ENCODE data around the gene TMPRSS9. TPM values are rescaled to one million over a fixed set of nuclear protein-coding genes. Genes with fewer than 3 reads are reported as not detected.

The TMPRSS9 gene
- total RNA-seq, 3 donors from 2014 or later, result 0.17 to 0.41 TPM; not detected in 1

- DNase-seq (peak in 1 of 3 donors; percentile 38), ATAC-seq (no peak)
- H3K4me1 ChIP-seq (ENCODE audit: low read depth), result peaks cover 21% of the 10 kb centered on the region
- intact Hi-C loops (cut with DNase I, micrococcal nuclease), result no loop called here
- no peak overlapping the region for H3K4me3 ChIP-seq
- TF ChIP-seq, protein P1, sequence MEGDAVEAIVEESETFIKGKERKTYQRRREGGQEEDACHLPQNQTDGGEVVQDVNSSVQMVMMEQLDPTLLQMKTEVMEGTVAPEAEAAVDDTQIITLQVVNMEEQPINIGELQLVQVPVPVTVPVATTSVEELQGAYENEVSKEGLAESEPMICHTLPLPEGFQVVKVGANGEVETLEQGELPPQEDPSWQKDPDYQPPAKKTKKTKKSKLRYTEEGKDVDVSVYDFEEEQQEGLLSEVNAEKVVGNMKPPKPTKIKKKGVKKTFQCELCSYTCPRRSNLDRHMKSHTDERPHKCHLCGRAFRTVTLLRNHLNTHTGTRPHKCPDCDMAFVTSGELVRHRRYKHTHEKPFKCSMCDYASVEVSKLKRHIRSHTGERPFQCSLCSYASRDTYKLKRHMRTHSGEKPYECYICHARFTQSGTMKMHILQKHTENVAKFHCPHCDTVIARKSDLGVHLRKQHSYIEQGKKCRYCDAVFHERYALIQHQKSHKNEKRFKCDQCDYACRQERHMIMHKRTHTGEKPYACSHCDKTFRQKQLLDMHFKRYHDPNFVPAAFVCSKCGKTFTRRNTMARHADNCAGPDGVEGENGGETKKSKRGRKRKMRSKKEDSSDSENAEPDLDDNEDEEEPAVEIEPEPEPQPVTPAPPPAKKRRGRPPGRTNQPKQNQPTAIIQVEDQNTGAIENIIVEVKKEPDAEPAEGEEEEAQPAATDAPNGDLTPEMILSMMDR (IDR thresholded peaks at IDR 0.05), result no peak
- no peaks in the 10 kb centered on the region for H3K36me3 ChIP-seq (ENCODE audit: low read depth)
- H3K9me3 ChIP-seq, result no peaks in the 10 kb centered on the region
Observed at GRCh38 chr19:2338055-2338615, 21.9 kb upstream of the TMPRSS9 start.

DNA sequence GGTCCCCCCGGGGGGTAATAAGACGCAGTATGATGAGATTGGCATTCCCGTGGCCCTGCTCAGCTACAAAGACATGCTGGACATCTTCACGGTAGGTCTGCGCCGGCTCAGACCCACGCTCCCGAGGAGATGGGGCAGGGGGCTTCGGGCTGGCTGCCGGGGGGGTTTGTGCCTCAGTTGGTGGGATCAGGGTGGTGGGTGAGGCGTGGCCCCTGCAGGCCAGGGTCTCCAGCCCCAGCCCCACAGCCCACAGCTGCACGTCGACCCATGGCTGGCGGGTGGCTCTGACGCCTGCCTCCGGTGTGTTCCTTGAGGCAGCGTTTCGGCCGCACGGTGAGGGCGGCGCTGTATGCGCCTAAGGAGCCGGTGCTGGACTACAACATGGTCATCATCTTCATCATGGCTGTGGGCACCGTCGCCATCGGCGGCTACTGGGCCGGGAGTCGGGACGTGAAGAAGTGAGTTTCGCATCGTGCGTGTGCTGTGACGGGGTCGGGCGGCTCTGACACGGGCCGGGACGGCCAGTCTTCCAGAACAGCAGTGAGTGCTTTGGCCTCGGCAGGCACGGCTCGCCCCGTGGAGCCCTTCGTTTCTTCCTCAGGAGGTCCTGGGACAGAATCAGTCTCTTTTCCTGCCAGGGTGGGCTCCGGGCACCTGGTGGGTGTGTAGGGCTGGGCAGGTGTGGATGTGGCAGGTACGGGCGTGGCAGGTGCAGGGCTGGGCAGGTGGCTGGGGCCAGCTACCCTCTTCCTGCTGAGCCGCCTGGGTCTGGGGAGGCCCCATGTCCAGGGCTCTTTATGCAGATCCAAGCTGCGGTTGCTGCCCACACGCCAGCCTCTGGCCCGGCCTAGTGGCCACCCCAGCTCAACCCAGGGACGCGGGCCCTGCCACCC is 21.1 kb upstream of the TMPRSS9 start:
- peak in 1 of 3 donors; percentile 47 for DNase-seq
- no peaks in the 10 kb centered on the region for H3K36me3 ChIP-seq (ENCODE audit: low read depth)
- TF ChIP-seq, protein P1 (IDR thresholded peaks at IDR 0.05), result no peak
- intact Hi-C loops (cut with DNase I, micrococcal nuclease), result no loop called here
- no peak overlapping the region for H3K4me3 ChIP-seq
- peak; percentile 44 for ATAC-seq
- H3K4me1 ChIP-seq (ENCODE audit: low read depth), result peaks cover 13% of the 10 kb centered on the region
- H3K9me3 ChIP-seq, result no peaks in the 10 kb centered on the region

DNA sequence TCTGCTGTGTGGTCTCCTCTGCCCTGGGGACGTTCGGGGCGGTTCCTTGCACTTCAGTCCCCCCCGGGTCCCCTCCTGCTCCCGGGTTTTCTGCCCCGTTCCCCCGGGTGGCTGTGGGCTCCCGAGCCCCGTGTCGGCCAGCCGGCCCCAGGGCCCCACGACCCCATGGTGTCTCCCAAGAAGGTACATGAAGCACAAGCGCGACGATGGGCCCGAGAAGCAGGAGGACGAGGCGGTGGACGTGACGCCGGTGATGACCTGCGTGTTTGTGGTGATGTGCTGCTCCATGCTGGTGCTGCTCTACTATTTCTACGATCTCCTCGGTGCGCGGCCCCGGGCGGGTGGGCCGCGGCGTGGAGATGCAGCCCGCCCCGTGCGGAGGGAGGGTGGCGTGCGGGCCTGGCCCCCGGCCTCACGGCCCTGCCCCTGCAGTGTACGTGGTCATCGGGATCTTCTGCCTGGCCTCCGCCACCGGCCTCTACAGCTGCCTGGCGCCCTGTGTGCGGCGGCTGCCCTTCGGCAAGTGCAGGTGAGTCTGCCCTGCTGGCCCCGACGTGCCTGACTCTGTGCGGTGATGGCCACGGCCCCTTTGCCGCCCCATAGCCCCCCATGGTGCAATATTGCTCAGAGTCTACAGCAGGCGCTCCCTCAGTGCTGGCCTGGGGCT is 20.3 kb upstream of the TMPRSS9 start:
- Histone ChIP-seq H3K4me3 (no peak overlapping the region), H3K4me1 (ENCODE audit: low read depth) (peaks cover 6% of the 10 kb centered on the region), H3K9me3 (no peaks in the 10 kb centered on the region), H3K36me3 (ENCODE audit: low read depth) (no peaks in the 10 kb centered on the region)
- ATAC-seq, result no peak
- intact Hi-C loops (cut with DNase I, micrococcal nuclease), result no loop called here
- TF ChIP-seq, protein P1 (IDR thresholded peaks at IDR 0.05), result no peak
- peak in 1 of 3 donors; percentile 38 for DNase-seq

GRCh38 chr19:2340496-2341243 is 19.4 kb upstream of the TMPRSS9 start:
- H3K9me3 ChIP-seq, result no peaks in the 10 kb centered on the region
- intact Hi-C loops (cut with DNase I, micrococcal nuclease), result no loop called here
- H3K4me1 ChIP-seq (ENCODE audit: low read depth), result peaks cover 12% of the 10 kb centered on the region
- no peak for ATAC-seq
- H3K36me3 ChIP-seq (ENCODE audit: low read depth), result no peaks in the 10 kb centered on the region
- H3K4me3 ChIP-seq, result no peak overlapping the region
- TF ChIP-seq, protein P1 (IDR thresholded peaks at IDR 0.05), result no peak
- peak in 1 of 3 donors; percentile 45 for DNase-seq

DNA sequence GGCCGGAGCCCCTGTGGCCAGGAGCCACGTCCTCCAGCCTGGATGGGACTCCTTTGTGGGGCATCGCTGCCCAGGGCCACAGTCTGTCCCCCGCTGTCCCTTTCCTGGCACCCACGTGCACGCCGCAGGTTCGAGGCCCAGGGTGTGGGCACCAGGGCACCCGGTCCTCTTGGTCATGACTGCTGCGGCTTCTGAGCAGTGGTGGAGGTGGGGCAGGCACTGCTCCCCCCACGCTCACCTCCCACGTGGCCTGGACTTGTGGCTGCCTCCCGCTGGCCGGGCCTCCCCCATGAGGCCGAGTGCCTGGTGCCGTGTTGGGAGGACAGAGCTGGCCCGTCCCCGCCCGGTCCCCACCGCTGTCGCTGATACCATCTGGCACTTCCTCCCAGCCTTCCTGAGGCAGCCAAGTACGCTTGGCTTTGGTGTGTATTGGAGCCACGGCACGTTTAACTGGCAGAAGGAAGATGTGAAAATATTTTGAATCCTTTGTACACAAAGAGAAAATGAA is 18.8 kb upstream of the TMPRSS9 start:
- TF ChIP-seq, protein P1 (IDR thresholded peaks at IDR 0.05), result no peak
- Histone ChIP-seq H3K4me1 (ENCODE audit: low read depth) (peaks cover 15% of the 10 kb centered on the region), H3K9me3 (no peaks in the 10 kb centered on the region), H3K36me3 (ENCODE audit: low read depth) (no peaks in the 10 kb centered on the region), H3K4me3 (no peak overlapping the region)
- DNase-seq (peak in 1 of 3 donors; percentile 50), ATAC-seq (no peak)
- intact Hi-C loops (cut with DNase I, micrococcal nuclease), result no loop called here

All from mucosa of descending colon (tissue), 3 donors.